PC-9 (cell line): ENCODE data around the gene FGD2. TPM values are rescaled to one million over a fixed set of nuclear protein-coding genes. Genes with fewer than 3 reads are reported as not detected.
A peak's percentile ranks its signal among the peaks of the same experiment; 100 is the strongest.

Experiments
- BruUV-seq: library from RNA; stranded (reverse); fragments of 400-500 nt; replicated peaks from 2 replicates; lab custom pipeline; 2021; lab: Mats Ljungman, UMichigan
- CTCF ChIA-PET: fragments of 300-600 bp; sonication (Branson Sonifier 250); formaldehyde crosslinking; loops from one replicate; lab custom pipeline; 2022; ENCODE audit warnings: antibody characterized with exemption; lab: Charles Lee
- POLR2A ChIA-PET: fragments of 300-600 bp; sonication (Branson Sonifier 250); formaldehyde crosslinking; loops from one replicate; lab custom pipeline; 2022; ENCODE audit warnings: antibody characterized with exemption; ENCODE audit not compliant: unreplicated experiment; lab: Charles Lee
- DNase-seq, 2 experiments: peaks; one replicate each; pipeline versions ENCODE4 v3.0.0 to v3.0.0-alpha.2; 2015 to 2022; ENCODE audit warnings: mixed read lengths in 1 of 2
- H2AFZ ChIP-seq: fragments of 200-600 bp; sonication (generic); 2 replicates; pipeline ENCODE4 v1.8.1; 2017; ENCODE audit warnings: antibody characterized with exemption
- H3F3A ChIP-seq: fragments of 200-600 bp; sonication (generic); 2 replicates; pipeline ENCODE4 v1.8.1; 2017; ENCODE audit warnings: antibody characterized with exemption, mild to moderate bottlenecking, low read depth; ENCODE audit not compliant: insufficient read depth
- H3K27ac ChIP-seq: fragments of 200-600 bp; sonication (generic); 2 replicates; pipeline ENCODE4 v1.6.1; 2016; ENCODE audit warnings: mixed run types
- H3K27me3 ChIP-seq: fragments of 200-600 bp; sonication (generic); 2 replicates; pipeline ENCODE4 v1.6.1; 2016; ENCODE audit warnings: low read depth, mixed run types; ENCODE audit not compliant: insufficient read depth
- H3K36me3 ChIP-seq: fragments of 200-600 bp; sonication (generic); 2 replicates; pipeline ENCODE4 v1.6.1; 2016; ENCODE audit warnings: low read depth, mixed run types
- H3K4me1 ChIP-seq: fragments of 200-600 bp; sonication (generic); replicated peaks from 2 replicates; pipeline ENCODE4 v1.6.1; 2016; ENCODE audit warnings: mixed run types; ENCODE audit not compliant: insufficient read depth
- H3K4me2 ChIP-seq: fragments of 200-600 bp; sonication (generic); 2 replicates; pipeline ENCODE4 v1.6.1; 2017; ENCODE audit warnings: mixed run types
- H3K4me3 ChIP-seq: fragments of 200-600 bp; sonication (generic); 2 replicates; pipeline ENCODE4 v1.6.1; 2016; ENCODE audit warnings: mixed run types
- H3K79me2 ChIP-seq: fragments of 200-600 bp; sonication (generic); 2 replicates; pipeline ENCODE4 v1.6.1; 2017; ENCODE audit warnings: low read depth, mixed run types
- H3K9me2 ChIP-seq: fragments of 200-600 bp; sonication (generic); 2 replicates; pipeline ENCODE4 v1.8.1; 2017; ENCODE audit warnings: mild to moderate bottlenecking; ENCODE audit not compliant: insufficient read depth
- H3K9me3 ChIP-seq: fragments of 200-600 bp; sonication (generic); 2 replicates; pipeline ENCODE4 v1.8.1; 2016; ENCODE audit warnings: low read depth; ENCODE audit not compliant: insufficient read depth
- H4K20me1 ChIP-seq: fragments of 200-600 bp; sonication (generic); 2 replicates; pipeline ENCODE4 v1.8.1; 2017; ENCODE audit not compliant: insufficient read depth
- EZH2 ChIP-seq: fragments of 200-600 bp; sonication (generic); IDR thresholded peaks from 2 replicates; pipeline ENCODE4 v1.8.0; 2017; ENCODE audit warnings: antibody characterized with exemption, low read depth
- intact Hi-C: fragments of 100-400 bp; cut with micrococcal nuclease; formaldehyde crosslinking; loops from one replicate; pipeline ENCODE4 v1.10.0; 2022; ENCODE audit not compliant: unreplicated experiment
- total RNA-seq: library from RNA; stranded (reverse); gene quantifications from 2 replicates; pipeline ENCODE4 v1.2.3, GENCODE V29; 2021
- TF ChIP-seq, protein P1 (sequence below): fragments of 200-600 bp; sonication (generic); conservative IDR thresholded peaks from 2 replicates; pipeline ENCODE4 v1.6.1; 2017; ENCODE audit warnings: mixed run types, antibody characterized with exemption, mild to moderate bottlenecking, moderate library complexity

Gene FGD2
- total RNA-seq, 1 experiment from 2014 or later, result 0.50 TPM

DNA sequence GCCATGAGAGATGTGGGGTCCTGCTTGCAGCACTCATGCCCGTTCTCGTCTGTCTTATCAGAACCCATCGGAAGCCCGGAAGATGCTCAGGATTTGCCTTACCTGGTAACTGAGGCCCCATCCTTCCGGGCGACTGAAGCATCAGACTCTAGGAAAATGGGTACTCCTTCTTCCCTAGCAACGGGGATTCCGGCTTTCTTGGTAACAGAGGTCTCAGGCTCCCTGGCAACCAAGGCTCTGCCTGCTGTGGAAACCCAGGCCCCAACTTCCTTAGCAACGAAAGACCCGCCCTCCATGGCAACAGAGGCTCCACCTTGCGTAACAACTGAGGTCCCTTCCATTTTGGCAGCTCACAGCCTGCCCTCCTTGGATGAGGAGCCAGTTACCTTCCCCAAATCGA, 42.6 kb upstream of the FGD2 start:
- Histone ChIP-seq H3K4me3 (no peak overlapping the region), H2AFZ (no peak overlapping the region), H4K20me1 (no peaks in the 10 kb centered on the region), H3K4me1 (peaks cover 17% of the 10 kb centered on the region), H3K27me3 (no peaks in the 10 kb centered on the region), H3K36me3 (no peaks in the 10 kb centered on the region), H3K79me2 (no peaks in the 10 kb centered on the region), H3F3A (peaks cover 13% of the 10 kb centered on the region; the same call in 1 of the 2 replicates), H3K27ac (no peak overlapping the region), H3K9me2 (no peaks in the 10 kb centered on the region), H3K4me2 (no peak overlapping the region), H3K9me3 (no peaks in the 10 kb centered on the region)
- CTCF ChIA-PET, result no interaction called here
- TF ChIP-seq, protein P1, sequence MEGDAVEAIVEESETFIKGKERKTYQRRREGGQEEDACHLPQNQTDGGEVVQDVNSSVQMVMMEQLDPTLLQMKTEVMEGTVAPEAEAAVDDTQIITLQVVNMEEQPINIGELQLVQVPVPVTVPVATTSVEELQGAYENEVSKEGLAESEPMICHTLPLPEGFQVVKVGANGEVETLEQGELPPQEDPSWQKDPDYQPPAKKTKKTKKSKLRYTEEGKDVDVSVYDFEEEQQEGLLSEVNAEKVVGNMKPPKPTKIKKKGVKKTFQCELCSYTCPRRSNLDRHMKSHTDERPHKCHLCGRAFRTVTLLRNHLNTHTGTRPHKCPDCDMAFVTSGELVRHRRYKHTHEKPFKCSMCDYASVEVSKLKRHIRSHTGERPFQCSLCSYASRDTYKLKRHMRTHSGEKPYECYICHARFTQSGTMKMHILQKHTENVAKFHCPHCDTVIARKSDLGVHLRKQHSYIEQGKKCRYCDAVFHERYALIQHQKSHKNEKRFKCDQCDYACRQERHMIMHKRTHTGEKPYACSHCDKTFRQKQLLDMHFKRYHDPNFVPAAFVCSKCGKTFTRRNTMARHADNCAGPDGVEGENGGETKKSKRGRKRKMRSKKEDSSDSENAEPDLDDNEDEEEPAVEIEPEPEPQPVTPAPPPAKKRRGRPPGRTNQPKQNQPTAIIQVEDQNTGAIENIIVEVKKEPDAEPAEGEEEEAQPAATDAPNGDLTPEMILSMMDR, result no peak
- DNase-seq, result peak in 1 of 2 experiments; percentile 50
- intact Hi-C loops, result loop anchor here (5.0 kb wide), 2 partner anchors 36 to 51 kb away; no protein-coding TSS in a partner anchor
- POLR2A ChIA-PET, result no interaction called here
- no TSS peak for BruUV-seq

DNA sequence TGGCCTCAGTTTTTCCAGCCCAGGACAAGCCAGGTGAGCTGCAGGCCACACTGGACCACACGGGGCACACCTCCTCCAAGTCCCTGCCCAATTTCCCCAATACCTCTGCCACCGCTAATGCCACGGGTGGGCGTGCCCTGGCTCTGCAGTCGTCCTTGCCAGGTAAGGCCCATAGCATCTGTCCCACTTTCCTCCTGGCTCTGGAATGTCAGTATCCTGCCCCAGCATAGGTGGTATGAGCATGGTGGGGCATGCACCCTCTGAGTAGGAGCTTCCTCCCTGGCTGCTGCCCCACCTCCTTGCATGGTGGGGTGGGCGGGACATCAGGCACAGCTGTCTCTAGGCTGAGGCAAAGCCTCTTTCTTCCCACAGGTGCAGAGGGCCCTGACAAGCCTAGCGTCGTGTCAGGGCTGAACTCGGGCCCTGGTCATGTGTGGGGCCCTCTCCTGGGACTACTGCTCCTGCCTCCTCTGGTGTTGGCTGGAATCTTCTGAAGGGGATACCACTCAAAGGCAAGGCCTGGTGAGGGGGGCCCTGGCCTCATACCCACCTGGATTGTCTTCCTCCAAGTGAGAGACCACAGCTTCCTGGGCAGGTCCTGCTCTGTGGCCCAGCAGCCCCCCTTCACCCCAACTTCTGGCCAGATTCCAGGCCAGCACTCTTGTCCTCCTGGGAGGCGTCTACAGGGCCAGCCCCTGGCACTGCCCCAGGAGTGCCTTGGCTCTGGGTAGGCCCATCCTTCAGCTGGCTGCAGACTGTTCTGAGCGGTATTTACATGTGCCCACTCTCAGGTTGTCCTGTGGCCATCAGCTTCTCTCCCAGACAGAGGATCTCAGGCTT, 41.8 kb upstream of the FGD2 start:
- POLR2A ChIA-PET, result no interaction called here
- H3K4me3 ChIP-seq, result no peak overlapping the region
- H4K20me1 ChIP-seq, result no peaks in the 10 kb centered on the region
- H3K27me3 ChIP-seq, result no peaks in the 10 kb centered on the region
- H3K79me2 ChIP-seq, result no peaks in the 10 kb centered on the region
- CTCF ChIA-PET, result no interaction called here
- H3K9me3 ChIP-seq, result no peaks in the 10 kb centered on the region
- H3K4me2 ChIP-seq, result no peak overlapping the region
- DNase-seq, result peak in 1 of 2 experiments; percentile 56
- H2AFZ ChIP-seq, result no peak overlapping the region
- H3F3A ChIP-seq, result peaks cover 15% of the 10 kb centered on the region; the same call in 1 of the 2 replicates
- H3K27ac ChIP-seq, result no peak overlapping the region
- no peak for TF ChIP-seq EZH2
- TF ChIP-seq, protein P1, result no peak
- no peaks in the 10 kb centered on the region for H3K36me3 ChIP-seq
- intact Hi-C loops, result loop anchor here (5.0 kb wide), 2 partner anchors 36 to 51 kb away; no protein-coding TSS in a partner anchor
- peaks cover 17% of the 10 kb centered on the region for H3K4me1 ChIP-seq
- BruUV-seq, result no TSS peak
- no peaks in the 10 kb centered on the region for H3K9me2 ChIP-seq

DNA sequence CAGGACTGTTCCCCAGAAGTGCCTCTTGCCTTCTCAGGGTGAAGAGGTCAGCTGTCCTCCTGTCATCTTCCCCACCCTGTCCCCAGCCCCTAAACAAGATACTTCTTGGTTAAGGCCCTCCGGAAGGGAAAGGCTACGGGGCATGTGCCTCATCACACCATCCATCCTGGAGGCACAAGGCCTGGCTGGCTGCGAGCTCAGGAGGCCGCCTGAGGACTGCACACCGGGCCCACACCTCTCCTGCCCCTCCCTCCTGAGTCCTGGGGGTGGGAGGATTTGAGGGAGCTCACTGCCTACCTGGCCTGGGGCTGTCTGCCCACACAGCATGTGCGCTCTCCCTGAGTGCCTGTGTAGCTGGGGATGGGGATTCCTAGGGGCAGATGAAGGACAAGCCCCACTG, 41.1 kb upstream of the FGD2 start:
- TF ChIP-seq, protein P1, result no peak
- no peaks in the 10 kb centered on the region for H4K20me1 ChIP-seq

More for the DNA sequence above, 41.1 kb upstream of the FGD2 start:
- Histone ChIP-seq H3K27me3 (no peaks in the 10 kb centered on the region), H2AFZ (no peak overlapping the region), H3K9me3 (no peaks in the 10 kb centered on the region), H3K27ac (no peak overlapping the region), H3K79me2 (no peaks in the 10 kb centered on the region), H3K36me3 (no peaks in the 10 kb centered on the region), H3K4me1 (peaks cover 17% of the 10 kb centered on the region), H3K4me2 (no peak overlapping the region), H3K4me3 (no peak overlapping the region), H3F3A (peaks cover 18% of the 10 kb centered on the region; the same call in 1 of the 2 replicates), H3K9me2 (no peaks in the 10 kb centered on the region)
- BruUV-seq, result no TSS peak
- intact Hi-C loops, result loop anchor here (5.0 kb wide), 2 partner anchors 37 to 52 kb away; no protein-coding TSS in a partner anchor
- no peak for DNase-seq
- POLR2A ChIA-PET, result no interaction called here
- CTCF ChIA-PET, result no interaction called here
